Peyer's patch (tissue), 4 donors: ENCODE data around the gene ACTA1. TPM values are rescaled to one million over a fixed set of nuclear protein-coding genes. Genes with fewer than 3 reads are reported as not detected.

Experiments
- DNase-seq, 3 donors: peaks; one replicate each; pipeline ENCODE4 v3.0.0-alpha.2; 2017 to 2019
- H3K27ac ChIP-seq, 4 donors: fragments of 200-600 bp; sonication (generic); one replicate each; pipeline ENCODE4 v1.5.1; 2016 to 2019
- H3K27me3 ChIP-seq, 2 donors: fragments of 200-600 bp; sonication (generic); one replicate each; pipeline ENCODE4 v1.5.1; 2019
- H3K36me3 ChIP-seq, 3 donors: fragments of 200-600 bp; sonication (generic); one replicate each; pipeline ENCODE4 v1.5.1; 2016 to 2019
- H3K4me1 ChIP-seq, 4 donors: fragments of 200-600 bp; sonication (generic); one replicate each; pipeline ENCODE4 v1.5.1; 2016 to 2019
- H3K4me3 ChIP-seq, 4 donors: fragments of 200-600 bp; sonication (generic); 1 replicate in 3 of 4; 2 replicates in 1 of 4; pipeline ENCODE4 v1.5.1; 2016 to 2019; ENCODE audit warnings: mild to moderate bottlenecking in 1 of 4
- H3K9me3 ChIP-seq, 4 donors: fragments of 200-600 bp; sonication (generic); one replicate each; pipeline ENCODE4 v1.5.1; 2016 to 2019; ENCODE audit warnings: mild to moderate bottlenecking in 1 of 4
- CTCF ChIP-seq, 6 experiments: fragments of 450-650 bp in 4 of 6; fragments of 200-600 bp in 2 of 6; sonication (generic) in 1 of 6; IDR thresholded peaks; one replicate each; pipeline ENCODE4 v1.5.1; 2017 to 2019; ENCODE audit warnings: antibody characterized with exemption in 6 of 6, mild to moderate bottlenecking in 3 of 6, moderate library complexity in 1 of 6
- POLR2A ChIP-seq, 2 donors: fragments of 450-650 bp; IDR thresholded peaks; one replicate each; pipeline ENCODE4 v1.5.1; 2017; ENCODE audit warnings: antibody characterized with exemption in 2 of 2, mild to moderate bottlenecking in 2 of 2, moderate library complexity in 2 of 2
- total RNA-seq, 4 donors: library from RNA; depleted of rRNA; stranded (reverse); fragments of >200 nt; gene quantifications; one replicate each; pipeline ENCODE4 v1.1.0, GENCODE V29; 2016

Gene ACTA1
- total RNA-seq, 4 donors from 2014 or later = 3.3 TPM; not detected in 3

GRCh38 chr1:229433364-229434004, 410 bp downstream of the ACTA1 start:
- Histone ChIP-seq H3K4me1 (peaks cover 0 to 30% (median 0%) of the 10 kb centered on the region in 4 donors), H3K9me3 (no peaks in the 10 kb centered on the region), H3K36me3 (no peaks in the 10 kb centered on the region), H3K27me3 (peaks cover 9 to 42% of the 10 kb centered on the region in 2 donors), H3K27ac (no peak overlapping the region), H3K4me3 (no peak overlapping the region)
- TF ChIP-seq POLR2A (IDR thresholded peaks at IDR 0.05) = no peak
- no peak for TF ChIP-seq CTCF (IDR thresholded peaks at IDR 0.05)
- no peak for DNase-seq

GRCh38 chr1:229432905-229433304, 989 bp downstream of the ACTA1 start:
- Histone ChIP-seq H3K4me1 (peaks cover 0 to 30% (median 0%) of the 10 kb centered on the region in 4 donors), H3K27ac (no peak overlapping the region), H3K36me3 (no peaks in the 10 kb centered on the region), H3K9me3 (no peaks in the 10 kb centered on the region), H3K27me3 (peaks cover 9 to 42% of the 10 kb centered on the region in 2 donors), H3K4me3 (no peak overlapping the region)
- no peak for DNase-seq
- TF ChIP-seq POLR2A (IDR thresholded peaks at IDR 0.05) = no peak
- TF ChIP-seq CTCF (IDR thresholded peaks at IDR 0.05) = no peak

GRCh38 chr1:229432116-229432461, 1.8 kb downstream of the ACTA1 start:
- peak overlapping the region in 2 of 4 donors; percentile 14 to 15 for H3K4me3 ChIP-seq
- no peaks in the 10 kb centered on the region for H3K9me3 ChIP-seq
- no peak overlapping the region for H3K27ac ChIP-seq
- TF ChIP-seq POLR2A (IDR thresholded peaks at IDR 0.05) = no peak
- no peak for TF ChIP-seq CTCF (IDR thresholded peaks at IDR 0.05)
- DNase-seq = no peak
- no peaks in the 10 kb centered on the region for H3K36me3 ChIP-seq
- peaks cover 9 to 42% of the 10 kb centered on the region in 2 donors for H3K27me3 ChIP-seq
- peaks cover 0 to 30% (median 0%) of the 10 kb centered on the region in 4 donors for H3K4me1 ChIP-seq

- Histone ChIP-seq H3K4me3 (peak overlapping the region in 2 of 4 donors; percentile 14 to 15), H3K27ac (no peak overlapping the region), H3K27me3 (peaks cover 9 to 42% of the 10 kb centered on the region in 2 donors), H3K9me3 (no peaks in the 10 kb centered on the region), H3K36me3 (no peaks in the 10 kb centered on the region), H3K4me1 (peaks cover 0 to 30% (median 0%) of the 10 kb centered on the region in 4 donors)
- TF ChIP-seq POLR2A (IDR thresholded peaks at IDR 0.05) (no peak), CTCF (IDR thresholded peaks at IDR 0.05) (no peak)
- no peak for DNase-seq
Measured at GRCh38 chr1:229431284-229432115, 2.4 kb downstream of the ACTA1 start.

- DNase-seq = peak in 1 of 3 donors; percentile 59
- TF ChIP-seq POLR2A (IDR thresholded peaks at IDR 0.05) (no peak), CTCF (IDR thresholded peaks at IDR 0.05) (no peak)
- Histone ChIP-seq H3K4me1 (peaks cover 0 to 30% (median 0%) of the 10 kb centered on the region in 4 donors), H3K4me3 (peak overlapping the region in 1 of 4 donors; percentile 1), H3K27me3 (peaks cover 9 to 42% of the 10 kb centered on the region in 2 donors), H3K36me3 (no peaks in the 10 kb centered on the region), H3K9me3 (no peaks in the 10 kb centered on the region), H3K27ac (no peak overlapping the region)
Measured at GRCh38 chr1:229430761-229431283, 3.1 kb downstream of the ACTA1 start.
